ENCODE data around the gene SNX14. TPM values are rescaled to one million over a fixed set of nuclear protein-coding genes. Genes with fewer than 3 reads are reported as not detected.

Gene SNX14
- total RNA-seq, 4 donors from 2014 or later = 27.3 to 134 (median 116) TPM

DNA sequence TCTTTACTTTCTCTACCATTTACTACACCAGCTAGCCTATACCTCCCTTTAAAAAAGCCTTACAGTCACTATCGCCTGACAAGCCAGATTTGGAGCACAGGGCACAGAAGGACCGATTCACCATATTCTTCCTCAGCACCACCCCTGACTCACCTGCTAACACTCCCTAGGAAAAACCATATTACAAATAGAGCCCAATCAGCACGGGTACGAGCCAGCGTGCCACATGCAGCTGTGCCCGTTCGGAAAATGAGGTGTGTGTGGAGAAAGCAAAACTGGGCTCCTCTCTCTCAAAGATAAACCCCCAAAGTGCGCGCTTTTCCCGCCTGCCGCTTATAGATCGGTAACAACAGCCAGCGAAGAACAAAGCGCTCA, 47.9 kb upstream of the SNX14 start:
- DNase-seq = no peak
- intact Hi-C loops (cut with DNase I; ENCODE audit: low total_unique reads) = no loop called here

DNA sequence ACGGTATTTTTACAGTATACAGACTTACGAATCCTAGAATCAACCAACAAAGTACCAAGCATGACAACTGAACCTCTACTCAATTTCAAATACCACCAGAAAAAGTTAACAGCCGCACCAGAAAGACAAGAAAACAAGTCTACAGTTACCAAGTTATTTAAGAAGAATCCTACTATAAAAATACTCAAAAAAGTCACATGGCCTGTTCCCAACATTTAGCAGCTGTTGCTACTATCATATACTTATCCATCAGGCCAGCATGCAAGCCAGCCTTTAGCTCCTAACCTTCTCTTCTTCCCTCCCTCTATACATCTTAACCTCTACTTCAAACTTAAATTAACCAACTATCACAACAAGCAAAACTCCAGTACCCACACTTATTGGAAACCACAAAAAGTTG, 47.2 kb upstream of the SNX14 start:
- Histone ChIP-seq H3K27ac (peak overlapping the region in 3 of 4 donors; percentile 97 to 99 (median 98)), H3K36me3 (peaks cover 0 to 34% (median 16%) of the 10 kb centered on the region in 4 donors), H3K4me3 (peak overlapping the region in 3 of 4 donors; percentile 66 to 96 (median 94)), H3K9me3 (no peaks in the 10 kb centered on the region), H3K27me3 (no peaks in the 10 kb centered on the region), H3K4me1 (peaks cover 9 to 51% (median 34%) of the 10 kb centered on the region in 4 donors)
- intact Hi-C loops (cut with DNase I; ENCODE audit: low total_unique reads) (no loop called here), in situ Hi-C loops (cut with MboI; ENCODE audit: low pct_ligation_motif_present in 1 of 4, low pct_unique_long_range_greater_than_20kb in 1 of 4, low sequenced_read_pairs in 3 of 4) (no loop called here)
- WGBS, 2 donors (ENCODE audit: low coverage in 1 of 2) = 16 to 18% methylated on average over 3 of the region's 3 CpGs
- DNase-seq = no peak
- no peak for TF ChIP-seq POLR2A (IDR thresholded peaks at IDR 0.05)
- TF ChIP-seq CTCF (IDR thresholded peaks at IDR 0.05) = no peak
- TF ChIP-seq POLR2AphosphoS5 (IDR thresholded peaks at IDR 0.05) = no peak
- TF ChIP-seq EP300 (IDR thresholded peaks at IDR 0.05; ENCODE audit: low read depth) = no peak

More for the DNA sequence above, 47.9 kb upstream of the SNX14 start:
- H3K4me3 ChIP-seq = peak overlapping the region; percentile 66 to 99 (median 95)
- in situ Hi-C loops (cut with MboI; ENCODE audit: low pct_ligation_motif_present in 1 of 4, low pct_unique_long_range_greater_than_20kb in 1 of 4, low sequenced_read_pairs in 3 of 4) = no loop called here
- no peaks in the 10 kb centered on the region for H3K9me3 ChIP-seq
- H3K36me3 ChIP-seq = peaks cover 0 to 27% (median 13%) of the 10 kb centered on the region in 4 donors
- 0 to 1% methylated on average over 1 to 14 of the region's 14 CpGs for WGBS, 2 donors (ENCODE audit: low coverage in 1 of 2)
- TF ChIP-seq EP300 (IDR thresholded peaks at IDR 0.05; ENCODE audit: low read depth) (no peak), POLR2AphosphoS5 (IDR thresholded peaks at IDR 0.05) (no peak), CTCF (IDR thresholded peaks at IDR 0.05) (no peak), POLR2A (IDR thresholded peaks at IDR 0.05) (no peak)
- no peaks in the 10 kb centered on the region for H3K27me3 ChIP-seq
- peaks cover 9 to 51% (median 34%) of the 10 kb centered on the region in 4 donors for H3K4me1 ChIP-seq
- peak overlapping the region; percentile 97 to 100 (median 98) for H3K27ac ChIP-seq

DNA sequence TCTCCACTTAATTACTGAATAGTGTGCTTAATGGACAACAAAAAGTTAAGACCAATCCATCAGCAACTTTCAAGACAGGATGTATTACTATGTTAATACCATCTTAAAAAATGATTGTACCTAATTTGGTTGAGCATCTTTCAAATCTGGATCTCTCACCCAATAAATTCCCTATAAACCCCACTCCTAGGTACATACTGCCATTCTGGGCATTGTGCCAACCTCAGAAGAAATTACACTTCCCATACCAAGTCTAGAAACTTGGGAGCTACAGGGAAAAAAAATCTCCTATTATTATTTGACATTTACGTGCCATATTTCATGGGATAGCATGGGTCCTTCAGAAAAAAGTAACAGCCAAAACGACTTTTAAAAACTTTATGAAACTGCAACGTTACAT, 43.9 kb upstream of the SNX14 start:
- H3K36me3 ChIP-seq = peaks cover 0 to 64% (median 27%) of the 10 kb centered on the region in 4 donors
- intact Hi-C loops (cut with DNase I; ENCODE audit: low total_unique reads) = no loop called here

More for the DNA sequence above, 43.9 kb upstream of the SNX14 start:
- WGBS, 2 donors (ENCODE audit: low coverage in 1 of 2) = 24 to 53% methylated on average over 3 of the region's 3 CpGs
- no peaks in the 10 kb centered on the region for H3K9me3 ChIP-seq
- no peak for DNase-seq
- in situ Hi-C loops (cut with MboI; ENCODE audit: low pct_ligation_motif_present in 1 of 4, low pct_unique_long_range_greater_than_20kb in 1 of 4, low sequenced_read_pairs in 3 of 4) = no loop called here
- no peak overlapping the region for H3K4me3 ChIP-seq
- H3K27me3 ChIP-seq = no peaks in the 10 kb centered on the region
- peaks cover 4 to 39% (median 32%) of the 10 kb centered on the region in 4 donors for H3K4me1 ChIP-seq
- H3K27ac ChIP-seq = no peak overlapping the region
- TF ChIP-seq POLR2AphosphoS5 (IDR thresholded peaks at IDR 0.05) (no peak), POLR2A (IDR thresholded peaks at IDR 0.05) (no peak), CTCF (IDR thresholded peaks at IDR 0.05) (no peak)
